Measurements from ENCODE around the gene NXN.

The NXN gene

GRCh38 chr17:967122-967521 is 12.5 kb downstream of the NXN start:
- no peak overlapping the region for H3K27ac ChIP-seq (replicated peaks)
- H3K27me3 ChIP-seq (ENCODE audit: insufficient read depth, poor library complexity, severe bottlenecking), result no peaks in the 10 kb centered on the region
- DNase-seq (ENCODE audit: low read depth in 1 of 2, low spot score in 1 of 2), result no peak
- no peak for TF ChIP-seq POLR2AphosphoS5 (IDR thresholded peaks at IDR 0.05; ENCODE audit: low read depth)
- H3K4me3 ChIP-seq (replicated peaks; ENCODE audit: insufficient read depth, low read length), result no peak overlapping the region

GRCh38 chr17:965311-965989 is 14.1 kb downstream of the NXN start:
- Histone ChIP-seq H3K4me3 (replicated peaks; ENCODE audit: insufficient read depth, low read length) (no peak overlapping the region), H3K27me3 (ENCODE audit: insufficient read depth, poor library complexity, severe bottlenecking) (no peaks in the 10 kb centered on the region), H3K27ac (replicated peaks) (no peak overlapping the region)
- no peak for TF ChIP-seq SPI1 (IDR thresholded peaks at IDR 0.05; ENCODE audit: borderline replicate concordance, low read depth)
- TF ChIP-seq, protein P1, sequence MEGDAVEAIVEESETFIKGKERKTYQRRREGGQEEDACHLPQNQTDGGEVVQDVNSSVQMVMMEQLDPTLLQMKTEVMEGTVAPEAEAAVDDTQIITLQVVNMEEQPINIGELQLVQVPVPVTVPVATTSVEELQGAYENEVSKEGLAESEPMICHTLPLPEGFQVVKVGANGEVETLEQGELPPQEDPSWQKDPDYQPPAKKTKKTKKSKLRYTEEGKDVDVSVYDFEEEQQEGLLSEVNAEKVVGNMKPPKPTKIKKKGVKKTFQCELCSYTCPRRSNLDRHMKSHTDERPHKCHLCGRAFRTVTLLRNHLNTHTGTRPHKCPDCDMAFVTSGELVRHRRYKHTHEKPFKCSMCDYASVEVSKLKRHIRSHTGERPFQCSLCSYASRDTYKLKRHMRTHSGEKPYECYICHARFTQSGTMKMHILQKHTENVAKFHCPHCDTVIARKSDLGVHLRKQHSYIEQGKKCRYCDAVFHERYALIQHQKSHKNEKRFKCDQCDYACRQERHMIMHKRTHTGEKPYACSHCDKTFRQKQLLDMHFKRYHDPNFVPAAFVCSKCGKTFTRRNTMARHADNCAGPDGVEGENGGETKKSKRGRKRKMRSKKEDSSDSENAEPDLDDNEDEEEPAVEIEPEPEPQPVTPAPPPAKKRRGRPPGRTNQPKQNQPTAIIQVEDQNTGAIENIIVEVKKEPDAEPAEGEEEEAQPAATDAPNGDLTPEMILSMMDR (IDR thresholded peaks at IDR 0.05; ENCODE audit: insufficient read depth, low read length), result no peak
- TF ChIP-seq REST (IDR thresholded peaks at IDR 0.05; ENCODE audit: insufficient replicate concordance, low read depth), result no peak
- TF ChIP-seq POLR2AphosphoS5 (IDR thresholded peaks at IDR 0.05; ENCODE audit: low read depth), result no peak
- no peak for TF ChIP-seq GABPA (IDR thresholded peaks at IDR 0.05; ENCODE audit: low read depth)
- no peak for DNase-seq (ENCODE audit: low read depth in 1 of 2, low spot score in 1 of 2)

DNA sequence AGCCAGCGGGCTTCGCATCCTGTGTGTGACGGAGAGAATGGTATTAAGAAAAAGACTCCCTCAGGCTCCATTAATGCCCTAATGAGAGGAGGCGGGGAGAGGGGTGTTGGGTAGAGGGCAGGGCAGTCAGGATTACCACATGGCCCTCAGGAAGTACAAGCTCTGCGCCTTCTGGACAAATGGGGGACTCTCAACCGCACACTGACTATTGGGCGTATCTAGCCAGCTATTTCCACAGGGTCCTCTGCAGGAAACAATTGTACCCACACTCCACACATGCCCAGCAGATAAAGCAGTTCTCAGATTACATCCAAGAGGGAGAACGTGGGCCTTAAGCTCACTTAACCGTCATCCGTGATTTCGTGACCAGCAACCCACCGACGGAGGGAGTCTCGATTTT is 14.7 kb downstream of the NXN start:
- no peaks in the 10 kb centered on the region for H3K27me3 ChIP-seq (ENCODE audit: insufficient read depth, poor library complexity, severe bottlenecking)
- no peak for DNase-seq (ENCODE audit: low read depth in 1 of 2, low spot score in 1 of 2)
- no peak overlapping the region for H3K27ac ChIP-seq (replicated peaks)
- H3K4me3 ChIP-seq (replicated peaks; ENCODE audit: insufficient read depth, low read length), result no peak overlapping the region
- TF ChIP-seq, protein P1 (IDR thresholded peaks at IDR 0.05; ENCODE audit: insufficient read depth, low read length), result no peak
- no peak for TF ChIP-seq POLR2AphosphoS5 (IDR thresholded peaks at IDR 0.05; ENCODE audit: low read depth)
- TF ChIP-seq REST (IDR thresholded peaks at IDR 0.05; ENCODE audit: insufficient replicate concordance, low read depth), result no peak
- TF ChIP-seq GABPA (IDR thresholded peaks at IDR 0.05; ENCODE audit: low read depth), result no peak
- TF ChIP-seq SPI1 (IDR thresholded peaks at IDR 0.05; ENCODE audit: borderline replicate concordance, low read depth), result no peak

GRCh38 chr17:962670-963069 is 16.9 kb downstream of the NXN start:
- TF ChIP-seq REST (IDR thresholded peaks at IDR 0.05; ENCODE audit: insufficient replicate concordance, low read depth) (no peak), GABPA (IDR thresholded peaks at IDR 0.05; ENCODE audit: low read depth) (no peak), POLR2AphosphoS5 (IDR thresholded peaks at IDR 0.05; ENCODE audit: low read depth) (no peak), SPI1 (IDR thresholded peaks at IDR 0.05; ENCODE audit: borderline replicate concordance, low read depth) (no peak)
- TF ChIP-seq, protein P1 (IDR thresholded peaks at IDR 0.05; ENCODE audit: insufficient read depth, low read length), result no peak
- Histone ChIP-seq H3K4me3 (replicated peaks; ENCODE audit: insufficient read depth, low read length) (no peak overlapping the region), H3K27ac (replicated peaks) (no peak overlapping the region), H3K27me3 (ENCODE audit: insufficient read depth, poor library complexity, severe bottlenecking) (no peaks in the 10 kb centered on the region)
- no peak for DNase-seq (ENCODE audit: low read depth in 1 of 2, low spot score in 1 of 2)

Measured in HL-60 (cell line).